ENCODE results near the gene RBL1. TPM values are rescaled to one million over a fixed set of nuclear protein-coding genes. Genes with fewer than 3 reads are reported as not detected.

RBL1 gene
- total RNA-seq, 1 experiment from 2014 or later: 35.9 TPM

- no peaks in the 10 kb centered on the region; the same call in none of the 2 replicates for H3K27me3 ChIP-seq (replicated peaks; ENCODE audit: control insufficient read depth, insufficient read depth, low read length)
- TF ChIP-seq, protein P1, sequence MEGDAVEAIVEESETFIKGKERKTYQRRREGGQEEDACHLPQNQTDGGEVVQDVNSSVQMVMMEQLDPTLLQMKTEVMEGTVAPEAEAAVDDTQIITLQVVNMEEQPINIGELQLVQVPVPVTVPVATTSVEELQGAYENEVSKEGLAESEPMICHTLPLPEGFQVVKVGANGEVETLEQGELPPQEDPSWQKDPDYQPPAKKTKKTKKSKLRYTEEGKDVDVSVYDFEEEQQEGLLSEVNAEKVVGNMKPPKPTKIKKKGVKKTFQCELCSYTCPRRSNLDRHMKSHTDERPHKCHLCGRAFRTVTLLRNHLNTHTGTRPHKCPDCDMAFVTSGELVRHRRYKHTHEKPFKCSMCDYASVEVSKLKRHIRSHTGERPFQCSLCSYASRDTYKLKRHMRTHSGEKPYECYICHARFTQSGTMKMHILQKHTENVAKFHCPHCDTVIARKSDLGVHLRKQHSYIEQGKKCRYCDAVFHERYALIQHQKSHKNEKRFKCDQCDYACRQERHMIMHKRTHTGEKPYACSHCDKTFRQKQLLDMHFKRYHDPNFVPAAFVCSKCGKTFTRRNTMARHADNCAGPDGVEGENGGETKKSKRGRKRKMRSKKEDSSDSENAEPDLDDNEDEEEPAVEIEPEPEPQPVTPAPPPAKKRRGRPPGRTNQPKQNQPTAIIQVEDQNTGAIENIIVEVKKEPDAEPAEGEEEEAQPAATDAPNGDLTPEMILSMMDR (IDR thresholded peaks at IDR 0.05; ENCODE audit: insufficient read depth in 1 of 2, low read depth in 1 of 2, low read length in 1 of 2, severe bottlenecking in 1 of 2, unreplicated experiment in 1 of 2): no peak
- CTCF ChIA-PET: no interaction called here
- H3K27ac Mint-ChIP-seq (ENCODE audit: unreplicated experiment): no peak overlapping the region
- no peaks in the 10 kb centered on the region for H3K9me3 Mint-ChIP-seq (ENCODE audit: unreplicated experiment)
- H3K4me1 ChIP-seq: no peaks in the 10 kb centered on the region
- no peaks in the 10 kb centered on the region for H3K36me3 ChIP-seq (ENCODE audit: control insufficient read depth, insufficient read depth, low read length)
- POLR2A ChIA-PET: no interaction called here
- no peaks in the 10 kb centered on the region for H3K36me3 Mint-ChIP-seq (ENCODE audit: insufficient read depth, unreplicated experiment)
- H3K4me3 Mint-ChIP-seq (ENCODE audit: unreplicated experiment): no peak overlapping the region
- BruUV-seq (replicated peaks): no TSS peak
- H3K4me1 Mint-ChIP-seq (ENCODE audit: low read depth, unreplicated experiment): no peaks in the 10 kb centered on the region
- DNase-seq: no peak
- intact Hi-C loops (cut with micrococcal nuclease; ENCODE audit: unreplicated experiment): no loop called here
- no peaks in the 10 kb centered on the region for H3K27me3 Mint-ChIP-seq (ENCODE audit: insufficient read depth, unreplicated experiment)
- no peak overlapping the region for H3K4me3 ChIP-seq (ENCODE audit: low read depth, low read length)
- no peaks in the 10 kb centered on the region for H3K9me3 ChIP-seq
Observed at GRCh38 chr20:37111926-37112455, 16.2 kb upstream of the RBL1 start.

DNA sequence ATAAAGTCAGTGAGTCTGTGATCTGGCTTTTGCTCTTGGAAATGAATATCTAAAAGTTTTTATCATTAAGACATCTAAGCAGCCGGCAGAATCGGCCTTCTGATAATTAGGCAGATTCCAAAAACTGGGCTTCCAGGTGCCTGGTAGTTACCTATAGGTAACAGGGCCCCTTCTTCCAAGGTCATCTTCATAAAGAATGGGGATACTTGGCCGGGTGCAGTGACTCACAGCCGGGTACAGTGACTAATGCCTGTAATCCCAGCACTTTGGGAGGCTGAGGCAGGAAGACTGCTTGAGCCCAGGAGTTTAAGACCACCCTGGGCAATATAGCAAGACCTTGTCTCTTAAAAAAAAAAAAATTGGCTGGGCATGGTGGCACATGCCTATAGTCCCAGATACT is 12.9 kb upstream of the RBL1 start:
- ChIA-PET POLR2A (no interaction called here), CTCF (interaction anchor here (0.7 kb wide), 1 partner anchor 230 kb away, joined by 5 read pairs; no protein-coding TSS in a partner anchor)
- H3K36me3 ChIP-seq (ENCODE audit: control insufficient read depth, insufficient read depth, low read length): no peaks in the 10 kb centered on the region
- no peaks in the 10 kb centered on the region for H3K4me1 ChIP-seq
- no peaks in the 10 kb centered on the region for H3K27me3 Mint-ChIP-seq (ENCODE audit: insufficient read depth, unreplicated experiment)
- no peaks in the 10 kb centered on the region; the same call in none of the 2 replicates for H3K27me3 ChIP-seq (replicated peaks; ENCODE audit: control insufficient read depth, insufficient read depth, low read length)
- intact Hi-C loops (cut with micrococcal nuclease; ENCODE audit: unreplicated experiment): no loop called here
- DNase-seq: peak in 1 of 2 experiments; percentile 27
- no peaks in the 10 kb centered on the region for H3K36me3 Mint-ChIP-seq (ENCODE audit: insufficient read depth, unreplicated experiment)
- H3K9me3 ChIP-seq: no peaks in the 10 kb centered on the region
- H3K27ac Mint-ChIP-seq (ENCODE audit: unreplicated experiment): no peak overlapping the region
- no peaks in the 10 kb centered on the region for H3K9me3 Mint-ChIP-seq (ENCODE audit: unreplicated experiment)
- no peak overlapping the region for H3K4me3 Mint-ChIP-seq (ENCODE audit: unreplicated experiment)
- no TSS peak for BruUV-seq (replicated peaks)
- TF ChIP-seq, protein P1 (IDR thresholded peaks at IDR 0.05; ENCODE audit: insufficient read depth in 1 of 2, low read depth in 1 of 2, low read length in 1 of 2, severe bottlenecking in 1 of 2, unreplicated experiment in 1 of 2): no peak
- no peaks in the 10 kb centered on the region for H3K4me1 Mint-ChIP-seq (ENCODE audit: low read depth, unreplicated experiment)
- no peak overlapping the region for H3K4me3 ChIP-seq (ENCODE audit: low read depth, low read length)

GRCh38 chr20:37102571-37102970 is 6.8 kb upstream of the RBL1 start:
- BruUV-seq (replicated peaks): no TSS peak
- no peaks in the 10 kb centered on the region for H3K4me1 Mint-ChIP-seq (ENCODE audit: low read depth, unreplicated experiment)
- H3K36me3 Mint-ChIP-seq (ENCODE audit: insufficient read depth, unreplicated experiment): no peaks in the 10 kb centered on the region
- ChIA-PET CTCF (interaction anchor here (0.7 to 0.8 kb wide), 2 partner anchors 26 to 90 kb away, joined by 3 read pairs; no protein-coding TSS in a partner anchor), POLR2A (no interaction called here)
- intact Hi-C loops (cut with micrococcal nuclease; ENCODE audit: unreplicated experiment): no loop called here
- TF ChIP-seq, protein P1 (IDR thresholded peaks at IDR 0.05; ENCODE audit: insufficient read depth in 1 of 2, low read depth in 1 of 2, low read length in 1 of 2, severe bottlenecking in 1 of 2, unreplicated experiment in 1 of 2): no peak
- H3K4me1 ChIP-seq: no peaks in the 10 kb centered on the region
- H3K4me3 Mint-ChIP-seq (ENCODE audit: unreplicated experiment): no peak overlapping the region
- no peaks in the 10 kb centered on the region; the same call in 1 of the 2 replicates for H3K27me3 ChIP-seq (replicated peaks; ENCODE audit: control insufficient read depth, insufficient read depth, low read length)
- H3K9me3 ChIP-seq: no peaks in the 10 kb centered on the region
- H3K27me3 Mint-ChIP-seq (ENCODE audit: insufficient read depth, unreplicated experiment): no peaks in the 10 kb centered on the region
- no peak overlapping the region for H3K27ac Mint-ChIP-seq (ENCODE audit: unreplicated experiment)
- no peaks in the 10 kb centered on the region for H3K36me3 ChIP-seq (ENCODE audit: control insufficient read depth, insufficient read depth, low read length)
- no peaks in the 10 kb centered on the region for H3K9me3 Mint-ChIP-seq (ENCODE audit: unreplicated experiment)
- H3K4me3 ChIP-seq (ENCODE audit: low read depth, low read length): no peak overlapping the region
- DNase-seq: peak in 1 of 2 experiments; percentile 36
